ENCODE results near the gene KIF21A.

KIF21A gene

DNA sequence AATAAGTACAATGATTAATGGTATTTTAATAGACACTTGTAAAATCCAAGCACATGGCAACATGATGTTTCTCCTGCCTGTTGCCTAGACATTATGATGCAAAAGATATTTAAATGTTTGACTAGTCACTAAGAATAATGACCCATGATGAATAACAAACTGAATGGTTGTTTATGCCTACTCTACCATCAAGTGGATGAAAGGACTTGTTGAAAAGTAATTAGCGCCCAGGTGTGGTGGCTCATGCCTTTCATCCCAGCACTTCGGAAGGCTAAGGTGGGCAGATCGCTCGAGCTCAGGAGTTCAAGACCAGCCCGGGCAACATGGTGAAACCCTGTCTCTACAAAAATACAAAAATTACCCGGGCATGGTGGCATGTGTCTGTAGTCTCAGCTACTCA, 30.7 kb downstream of the KIF21A start:
- H3K9me3 Mint-ChIP-seq (ENCODE audit: low read depth) = no peaks in the 10 kb centered on the region
- H3K4me3 Mint-ChIP-seq = no peak overlapping the region
- H3K27me3 Mint-ChIP-seq = no peaks in the 10 kb centered on the region
- H3K4me1 Mint-ChIP-seq (ENCODE audit: low read depth) = no peaks in the 10 kb centered on the region
- no peak overlapping the region for H3K27ac Mint-ChIP-seq
- peaks cover 4% of the 10 kb centered on the region for H3K36me3 Mint-ChIP-seq

DNA sequence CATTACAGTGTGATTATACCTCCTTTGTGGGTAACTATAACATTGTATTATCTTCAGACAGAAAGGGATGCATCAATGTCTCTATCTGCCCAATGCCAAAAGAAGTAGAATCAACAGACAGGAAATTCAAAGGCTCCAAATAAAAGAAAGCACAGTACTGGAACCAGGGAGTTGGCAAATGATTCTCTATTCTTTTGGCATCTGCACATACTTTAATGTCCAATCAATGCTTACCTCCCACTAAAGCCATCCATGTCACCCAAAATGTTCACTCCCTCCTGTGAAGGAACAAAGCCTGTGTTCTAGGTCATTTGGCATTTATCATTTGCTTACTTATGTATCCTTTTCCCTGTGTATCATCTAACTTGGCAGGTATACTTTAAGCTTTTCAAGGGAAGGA, 36.7 kb downstream of the KIF21A start:
- no peaks in the 10 kb centered on the region for H3K27me3 Mint-ChIP-seq
- peaks cover 4% of the 10 kb centered on the region for H3K36me3 Mint-ChIP-seq
- H3K4me1 Mint-ChIP-seq (ENCODE audit: low read depth) = peaks cover 7% of the 10 kb centered on the region
- H3K4me3 Mint-ChIP-seq = no peak overlapping the region
- H3K27ac Mint-ChIP-seq = no peak overlapping the region
- no peaks in the 10 kb centered on the region for H3K9me3 Mint-ChIP-seq (ENCODE audit: low read depth)

DNA sequence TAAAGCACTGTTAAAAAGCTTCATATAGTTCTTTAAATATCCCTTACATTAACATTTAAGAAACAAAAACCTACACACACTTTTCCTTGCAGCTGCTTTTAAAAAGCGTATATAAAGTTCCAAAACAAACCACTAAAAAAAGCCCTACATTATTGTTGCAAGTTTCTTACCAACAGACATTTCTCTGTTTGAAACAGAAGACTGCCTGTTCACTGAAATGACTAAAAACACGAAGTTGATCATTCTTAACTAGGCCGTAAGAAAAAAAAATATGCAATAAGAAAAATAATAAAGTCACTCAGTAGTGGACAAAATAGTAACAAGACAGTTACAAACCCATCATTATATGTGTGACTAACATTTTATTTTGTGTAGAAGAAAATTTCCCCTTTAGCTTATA, 37.3 kb downstream of the KIF21A start:
- H3K9me3 Mint-ChIP-seq (ENCODE audit: low read depth) = no peaks in the 10 kb centered on the region
- no peaks in the 10 kb centered on the region for H3K27me3 Mint-ChIP-seq
- H3K4me1 Mint-ChIP-seq (ENCODE audit: low read depth) = peaks cover 7% of the 10 kb centered on the region
- H3K27ac Mint-ChIP-seq = no peak overlapping the region
- no peak overlapping the region for H3K4me3 Mint-ChIP-seq
- peaks cover 6% of the 10 kb centered on the region for H3K36me3 Mint-ChIP-seq

DNA sequence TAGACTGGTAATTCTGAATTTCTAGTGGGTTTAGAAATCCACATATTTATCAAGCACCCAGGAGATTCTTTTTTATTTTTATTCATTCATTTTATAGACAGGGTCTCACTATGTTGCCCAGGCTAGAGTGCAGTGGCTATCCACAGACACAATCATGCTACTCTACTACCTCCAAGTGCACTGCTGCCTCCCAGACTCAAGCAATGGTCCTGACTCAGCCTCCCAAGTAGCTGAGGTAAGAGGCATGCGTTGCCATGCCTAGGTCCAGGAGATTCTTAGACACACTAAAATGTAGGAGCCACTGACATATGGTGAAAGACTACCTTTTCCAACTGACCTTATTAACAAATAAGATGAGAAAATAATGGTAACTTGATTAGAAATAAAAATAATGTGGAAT, 38.9 kb downstream of the KIF21A start:
- Mint-ChIP-seq H3K27ac (no peak overlapping the region), H3K27me3 (no peaks in the 10 kb centered on the region), H3K36me3 (peaks cover 6% of the 10 kb centered on the region), H3K9me3 (ENCODE audit: low read depth) (no peaks in the 10 kb centered on the region), H3K4me1 (ENCODE audit: low read depth) (peaks cover 7% of the 10 kb centered on the region), H3K4me3 (no peak overlapping the region)

DNA sequence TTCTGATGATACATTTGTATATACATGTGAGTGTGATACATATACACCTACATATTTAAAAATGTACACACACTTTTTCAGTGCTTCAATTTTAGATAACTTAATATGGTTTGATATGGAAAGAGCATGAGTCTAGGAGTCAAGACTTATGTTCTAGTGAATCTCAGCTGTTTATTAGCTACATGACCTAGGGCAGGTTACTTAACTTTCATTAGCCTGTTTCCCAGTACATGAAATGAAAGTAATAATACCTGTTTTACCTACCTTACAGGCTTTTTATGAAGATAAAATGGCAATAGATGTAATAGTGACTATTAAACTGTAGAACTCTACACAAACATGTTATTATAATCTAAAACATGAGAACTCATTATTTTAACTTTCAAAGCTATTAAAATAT, 39.5 kb downstream of the KIF21A start:
- Mint-ChIP-seq H3K4me1 (ENCODE audit: low read depth) (peaks cover 7% of the 10 kb centered on the region), H3K4me3 (no peak overlapping the region), H3K36me3 (peaks cover 5% of the 10 kb centered on the region), H3K27ac (no peak overlapping the region), H3K9me3 (ENCODE audit: low read depth) (no peaks in the 10 kb centered on the region), H3K27me3 (no peaks in the 10 kb centered on the region)

DNA sequence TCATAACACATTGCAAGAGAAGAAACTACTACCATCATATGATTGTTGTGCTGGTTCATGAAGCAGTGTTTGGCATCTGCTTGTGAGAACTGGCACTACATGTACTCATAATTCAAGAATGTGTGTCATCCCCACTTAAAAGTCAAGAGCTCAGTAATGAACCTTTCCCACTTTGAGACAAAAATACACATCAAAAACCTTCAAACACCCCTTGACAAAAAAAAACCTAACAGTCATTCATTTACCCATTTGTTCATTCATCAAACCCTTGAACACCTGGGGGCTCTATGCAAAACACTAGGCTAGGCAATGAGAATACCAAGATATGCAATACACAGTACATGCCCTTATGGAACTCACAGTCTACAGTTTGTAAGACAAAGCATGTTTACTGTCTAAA, 40.0 kb downstream of the KIF21A start:
- no peak overlapping the region for H3K4me3 Mint-ChIP-seq
- peaks cover 7% of the 10 kb centered on the region for H3K4me1 Mint-ChIP-seq (ENCODE audit: low read depth)
- H3K27ac Mint-ChIP-seq = no peak overlapping the region
- peaks cover 5% of the 10 kb centered on the region for H3K36me3 Mint-ChIP-seq
- no peaks in the 10 kb centered on the region for H3K9me3 Mint-ChIP-seq (ENCODE audit: low read depth)
- no peaks in the 10 kb centered on the region for H3K27me3 Mint-ChIP-seq

DNA sequence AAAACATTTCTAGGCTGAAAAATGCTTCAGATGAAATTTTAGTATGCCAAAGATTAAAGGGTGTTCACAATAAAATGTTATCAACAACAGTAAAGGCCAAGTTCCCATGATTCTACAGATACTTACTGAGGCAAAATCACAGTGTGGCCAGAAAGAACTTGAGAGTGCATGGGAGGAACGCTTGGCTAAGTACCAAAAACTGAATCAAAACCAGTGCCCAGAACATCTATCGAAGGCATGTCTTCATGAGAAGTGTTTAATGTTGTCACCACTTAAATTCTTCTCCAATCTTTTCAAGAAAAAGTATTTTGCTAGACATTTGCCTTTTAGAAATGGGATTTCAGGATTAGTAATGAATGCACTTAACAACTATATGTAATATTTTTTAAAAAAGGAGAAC, 41.5 kb downstream of the KIF21A start:
- H3K27ac Mint-ChIP-seq = no peak overlapping the region
- H3K9me3 Mint-ChIP-seq (ENCODE audit: low read depth) = no peaks in the 10 kb centered on the region
- peaks cover 2% of the 10 kb centered on the region for H3K4me1 Mint-ChIP-seq (ENCODE audit: low read depth)

DNA sequence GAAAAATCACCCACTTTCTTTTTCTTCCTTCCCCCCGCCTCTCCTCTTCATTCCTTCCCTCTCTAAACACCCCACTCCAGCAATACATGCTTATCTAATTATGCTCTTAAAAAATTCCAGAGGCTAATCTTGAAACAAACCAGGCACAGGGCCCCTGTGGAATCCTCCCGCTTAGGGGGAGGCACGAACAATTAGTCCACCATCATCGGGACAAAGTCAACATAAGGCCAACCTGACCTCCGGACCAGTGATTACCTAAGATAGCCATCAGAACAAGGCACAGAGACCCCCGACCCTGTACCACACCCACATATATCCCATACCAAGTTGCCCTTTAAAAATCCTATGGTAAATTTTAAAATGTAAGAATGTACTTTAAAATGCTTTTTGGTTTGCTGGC, 47.1 kb downstream of the KIF21A start:
- no peaks in the 10 kb centered on the region for H3K27me3 Mint-ChIP-seq
- H3K4me1 Mint-ChIP-seq (ENCODE audit: low read depth) = no peaks in the 10 kb centered on the region
- peaks cover 4% of the 10 kb centered on the region for H3K36me3 Mint-ChIP-seq
- H3K9me3 Mint-ChIP-seq (ENCODE audit: low read depth) = no peaks in the 10 kb centered on the region
- no peak overlapping the region for H3K27ac Mint-ChIP-seq
- no peak overlapping the region for H3K4me3 Mint-ChIP-seq

More for the DNA sequence above, 41.5 kb downstream of the KIF21A start:
- no peak overlapping the region for H3K4me3 Mint-ChIP-seq
- no peaks in the 10 kb centered on the region for H3K27me3 Mint-ChIP-seq
- peaks cover 5% of the 10 kb centered on the region for H3K36me3 Mint-ChIP-seq

DNA sequence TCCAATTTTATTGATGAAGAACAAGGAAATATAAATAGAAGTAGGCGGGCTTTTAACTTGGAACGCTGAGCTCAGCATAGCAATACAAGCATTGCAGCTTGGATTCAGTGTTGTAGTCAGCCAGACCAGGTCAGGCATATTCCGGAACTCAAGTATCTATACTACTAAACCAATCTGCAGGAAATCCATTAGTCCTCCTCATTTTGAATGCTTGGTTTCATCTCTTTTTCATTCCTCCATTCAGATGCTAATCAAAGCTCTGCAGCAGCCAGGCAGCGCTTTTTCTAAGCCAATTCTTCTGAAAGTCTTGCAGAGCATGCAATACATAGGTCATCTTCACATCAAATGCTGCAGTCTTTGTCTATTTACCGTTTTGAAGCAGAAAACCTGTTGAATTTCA, 49.0 kb downstream of the KIF21A start:
- Mint-ChIP-seq H3K27ac (no peak overlapping the region), H3K4me3 (no peak overlapping the region), H3K9me3 (ENCODE audit: low read depth) (no peaks in the 10 kb centered on the region), H3K27me3 (no peaks in the 10 kb centered on the region), H3K4me1 (ENCODE audit: low read depth) (no peaks in the 10 kb centered on the region), H3K36me3 (peaks cover 4% of the 10 kb centered on the region)

DNA sequence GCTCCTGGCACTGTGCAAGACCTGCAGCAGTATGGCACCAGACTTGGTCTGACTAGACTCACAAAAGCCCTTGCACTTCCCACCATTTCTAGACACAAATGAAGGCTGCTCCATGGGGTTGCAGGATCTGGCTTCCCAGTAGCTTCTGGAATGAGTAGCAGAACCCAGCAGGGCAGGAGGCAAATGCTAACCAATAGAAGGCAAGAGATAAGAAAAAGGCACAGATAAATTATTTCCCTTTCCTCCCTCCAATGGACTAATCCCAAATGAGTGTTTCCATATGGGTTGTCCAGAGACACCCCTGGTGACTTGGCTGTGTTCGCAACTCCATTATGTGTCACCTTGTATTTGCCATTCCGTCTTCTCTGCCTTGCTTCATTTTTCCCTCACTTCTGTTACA, 49.7 kb downstream of the KIF21A start:
- H3K4me3 Mint-ChIP-seq = no peak overlapping the region
- no peak overlapping the region for H3K27ac Mint-ChIP-seq
- H3K9me3 Mint-ChIP-seq (ENCODE audit: low read depth) = no peaks in the 10 kb centered on the region
- H3K36me3 Mint-ChIP-seq = peaks cover 4% of the 10 kb centered on the region
- no peaks in the 10 kb centered on the region for H3K4me1 Mint-ChIP-seq (ENCODE audit: low read depth)
- no peaks in the 10 kb centered on the region for H3K27me3 Mint-ChIP-seq

DNA sequence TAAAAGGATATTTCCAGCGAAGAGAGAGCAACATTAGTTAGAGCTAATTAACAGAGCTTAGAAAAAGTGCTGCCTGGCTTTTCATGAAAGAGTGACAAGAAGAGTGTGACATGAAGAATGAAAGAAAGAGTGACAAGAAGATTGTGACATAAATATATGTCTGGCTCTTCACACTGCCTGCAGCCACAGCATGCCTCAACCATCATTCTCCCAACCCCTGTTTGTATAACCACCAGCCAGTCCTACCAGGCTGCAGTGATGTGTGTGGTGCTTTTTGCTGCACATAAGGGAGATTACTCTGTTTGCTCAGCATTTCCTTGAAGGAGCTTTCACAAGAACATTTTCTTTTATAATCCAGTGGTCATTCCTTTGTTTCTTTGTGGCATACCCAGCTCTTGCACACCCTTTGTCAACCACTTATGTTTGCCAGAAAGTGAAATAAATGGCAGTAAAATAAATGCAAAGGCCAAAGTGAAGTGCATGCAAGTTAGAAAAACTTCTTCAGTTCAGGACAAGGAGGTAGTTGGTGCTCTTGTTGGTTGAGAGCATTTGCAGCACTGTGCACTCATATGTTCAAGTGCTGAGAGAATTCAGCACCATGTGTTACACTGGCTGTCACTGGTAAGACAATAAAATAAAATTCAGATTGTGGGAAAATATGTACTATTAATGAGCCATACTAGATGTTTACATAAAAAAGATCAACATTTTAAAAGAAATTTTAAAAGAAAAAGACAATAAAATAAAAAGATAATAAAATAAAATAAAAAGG, 50.6 kb downstream of the KIF21A start:
- Mint-ChIP-seq H3K9me3 (ENCODE audit: low read depth) (no peaks in the 10 kb centered on the region), H3K36me3 (peaks cover 4% of the 10 kb centered on the region), H3K4me1 (ENCODE audit: low read depth) (no peaks in the 10 kb centered on the region), H3K4me3 (no peak overlapping the region), H3K27me3 (no peaks in the 10 kb centered on the region), H3K27ac (no peak overlapping the region)

DNA sequence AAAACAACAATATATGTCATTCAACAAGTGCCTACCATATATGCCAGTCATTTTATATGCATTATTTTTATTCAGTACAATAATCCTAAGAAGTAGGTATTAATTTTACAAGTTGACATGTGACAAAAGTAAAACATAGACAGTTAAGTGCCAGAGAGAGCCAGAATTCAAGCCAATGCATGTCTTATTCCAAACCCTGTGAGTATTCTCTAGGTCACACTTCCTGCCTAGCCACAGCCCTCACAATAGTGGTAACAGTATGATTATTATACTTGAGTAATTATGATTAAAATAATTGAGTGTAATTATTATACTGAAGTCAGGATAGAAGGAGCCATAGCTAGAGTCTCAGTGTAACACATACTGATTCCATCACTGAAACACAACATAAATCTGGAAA, 52.2 kb downstream of the KIF21A start:
- peaks cover 7% of the 10 kb centered on the region for H3K36me3 Mint-ChIP-seq
- H3K4me1 Mint-ChIP-seq (ENCODE audit: low read depth) = no peaks in the 10 kb centered on the region
- H3K27me3 Mint-ChIP-seq = no peaks in the 10 kb centered on the region

DNA sequence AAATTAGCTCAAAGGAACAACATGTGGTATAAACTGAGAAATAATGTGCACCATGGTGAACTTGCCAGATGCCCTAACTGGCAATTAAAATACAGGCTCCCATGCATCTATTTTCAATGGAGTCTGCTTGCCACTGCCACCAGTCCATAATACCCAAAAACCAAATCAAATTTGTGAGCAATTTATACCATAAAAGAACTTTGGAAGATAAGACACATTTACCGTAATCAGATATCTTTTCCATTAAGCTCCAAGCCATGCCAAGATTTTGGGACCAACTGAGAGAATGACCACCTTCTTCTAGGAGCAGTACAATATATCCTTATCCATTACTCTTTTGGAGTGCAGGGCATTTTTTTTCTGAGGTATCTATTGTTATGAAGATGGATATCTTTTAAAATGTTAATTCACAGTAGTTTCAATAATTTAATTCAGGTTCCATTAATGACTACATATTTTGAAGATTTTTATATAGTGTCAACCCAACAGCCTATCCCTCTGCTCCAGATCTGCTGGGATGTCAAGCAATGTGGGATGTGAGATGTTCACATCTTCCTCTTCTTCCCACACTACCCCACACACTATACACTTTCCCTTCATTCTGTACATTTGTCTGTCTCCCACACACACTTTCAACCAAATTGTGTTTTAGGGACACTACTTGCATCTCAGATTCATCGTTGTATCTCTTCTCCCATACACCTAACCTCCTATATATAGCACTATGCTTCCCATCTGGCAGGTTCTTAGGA, 53.3 kb downstream of the KIF21A start:
- Mint-ChIP-seq H3K27me3 (no peaks in the 10 kb centered on the region), H3K27ac (no peak overlapping the region), H3K4me1 (ENCODE audit: low read depth) (no peaks in the 10 kb centered on the region), H3K4me3 (no peak overlapping the region), H3K36me3 (peaks cover 9% of the 10 kb centered on the region), H3K9me3 (ENCODE audit: low read depth) (no peaks in the 10 kb centered on the region)

More for the DNA sequence above, 52.2 kb downstream of the KIF21A start:
- Mint-ChIP-seq H3K9me3 (ENCODE audit: low read depth) (no peaks in the 10 kb centered on the region), H3K27ac (no peak overlapping the region), H3K4me3 (no peak overlapping the region)

DNA sequence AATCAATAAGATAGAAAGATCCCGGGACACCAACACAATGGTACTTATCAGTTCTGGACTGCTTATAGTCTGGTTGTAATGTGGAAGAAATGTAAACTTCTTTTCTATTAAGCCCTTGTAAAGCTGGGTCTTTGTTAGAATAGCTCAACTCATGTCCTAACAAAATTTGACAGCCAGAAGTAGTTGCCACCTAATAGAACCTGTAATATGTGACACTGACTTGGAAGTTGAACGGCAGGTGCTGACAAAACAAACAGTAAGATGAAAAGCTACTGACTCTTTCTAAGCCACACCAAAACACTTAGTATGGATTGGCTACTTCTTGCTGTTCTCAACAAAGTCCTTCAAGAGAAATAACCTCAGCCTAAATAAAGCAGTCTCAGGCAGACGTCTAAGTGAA, 56.6 kb downstream of the KIF21A start:
- no peak overlapping the region for H3K4me3 Mint-ChIP-seq
- H3K36me3 Mint-ChIP-seq = peaks cover 6% of the 10 kb centered on the region
- no peaks in the 10 kb centered on the region for H3K27me3 Mint-ChIP-seq
- no peaks in the 10 kb centered on the region for H3K4me1 Mint-ChIP-seq (ENCODE audit: low read depth)
- H3K9me3 Mint-ChIP-seq (ENCODE audit: low read depth) = no peaks in the 10 kb centered on the region
- no peak overlapping the region for H3K27ac Mint-ChIP-seq

DNA sequence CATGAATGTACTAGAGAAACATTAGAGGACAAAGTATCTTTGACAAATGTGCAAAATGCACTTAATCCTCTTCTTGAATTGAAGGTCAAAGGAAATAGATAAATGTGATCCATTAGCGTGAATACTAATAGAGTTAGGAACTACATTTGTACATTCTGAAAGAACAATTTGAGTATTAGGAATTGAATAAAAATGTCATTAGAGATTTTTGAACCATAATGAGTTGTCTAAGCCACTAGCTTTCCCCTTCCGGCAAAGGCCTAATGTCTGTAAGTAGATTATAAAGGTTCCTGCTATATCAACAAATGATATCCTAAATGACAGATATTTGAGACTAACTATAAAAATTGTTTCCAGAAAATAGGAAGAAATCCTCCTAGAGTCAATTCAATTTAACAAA, 59.8 kb downstream of the KIF21A start:
- no peaks in the 10 kb centered on the region for H3K4me1 Mint-ChIP-seq (ENCODE audit: low read depth)
- H3K36me3 Mint-ChIP-seq = peaks cover 6% of the 10 kb centered on the region
- H3K27me3 Mint-ChIP-seq = no peaks in the 10 kb centered on the region
- no peaks in the 10 kb centered on the region for H3K9me3 Mint-ChIP-seq (ENCODE audit: low read depth)
- no peak overlapping the region for H3K4me3 Mint-ChIP-seq
- H3K27ac Mint-ChIP-seq = no peak overlapping the region

DNA sequence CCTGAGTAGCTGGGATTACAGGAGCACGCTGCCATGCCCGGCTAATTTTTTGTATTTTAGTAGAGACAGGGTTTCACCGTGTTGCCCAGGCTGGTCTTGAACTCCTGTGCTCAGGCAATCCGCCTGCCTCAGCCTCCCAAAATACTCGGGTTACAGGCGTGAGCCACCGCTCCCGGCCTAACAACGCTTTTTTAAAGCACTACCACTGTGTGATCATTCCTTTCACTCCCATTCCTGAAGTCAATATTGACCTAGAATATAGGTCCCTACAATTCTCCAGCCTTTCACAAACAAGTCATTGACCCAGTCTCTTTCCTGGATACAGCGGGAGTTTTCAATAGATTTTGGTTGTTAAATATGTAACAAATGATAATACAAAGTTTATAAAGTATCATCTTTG, 62.8 kb downstream of the KIF21A start:
- no peaks in the 10 kb centered on the region for H3K27me3 Mint-ChIP-seq
- H3K4me1 Mint-ChIP-seq (ENCODE audit: low read depth) = no peaks in the 10 kb centered on the region
- no peak overlapping the region for H3K4me3 Mint-ChIP-seq
- peaks cover 2% of the 10 kb centered on the region for H3K36me3 Mint-ChIP-seq
- no peaks in the 10 kb centered on the region for H3K9me3 Mint-ChIP-seq (ENCODE audit: low read depth)
- H3K27ac Mint-ChIP-seq = no peak overlapping the region
